ENCODE data around the gene HCFC2.

GRCh38 chr12:104122298-104122697, 58.0 kb downstream of the HCFC2 start:
- TF ChIP-seq CTCF (IDR thresholded peaks at IDR 0.05) (no peak), POLR2A (IDR thresholded peaks at IDR 0.05) (no peak)
